Cardiac muscle cell (in vitro differentiated cells and primary cell): ENCODE results near the gene NGDN. TPM values are rescaled to one million over a fixed set of nuclear protein-coding genes. Genes with fewer than 3 reads are reported as not detected.

Experiments
- DNase-seq, 2 donors: peaks; one replicate each; pipeline versions ENCODE4 v3.0.0 to v3.0.0-alpha.2; 2010 to 2017; ENCODE audit warnings: low read depth in 1 of 2, low spot score in 1 of 2
- H3K27ac ChIP-seq: fragments of 200-600 bp; sonication (generic); 2 replicates; pipeline ENCODE4 v1.5.1; 2016
- H3K27me3 ChIP-seq: fragments of 200-600 bp; sonication (generic); 2 replicates; pipeline ENCODE4 v1.6.0; 2016; ENCODE audit warnings: control low read depth
- H3K36me3 ChIP-seq: fragments of 200-600 bp; sonication (generic); 2 replicates; pipeline ENCODE4 v1.5.1; 2016; ENCODE audit warnings: control low read depth
- H3K4me1 ChIP-seq: fragments of 200-600 bp; sonication (generic); 2 replicates; pipeline ENCODE4 v1.8.1; 2017; ENCODE audit warnings: low read depth, mild to moderate bottlenecking, mixed run types
- H3K4me3 ChIP-seq: fragments of 200-600 bp; sonication (generic); 2 replicates; pipeline ENCODE4 v1.5.1; 2016; ENCODE audit warnings: mild to moderate bottlenecking
- H3K9me3 ChIP-seq: fragments of 200-600 bp; sonication (generic); 2 replicates; pipeline ENCODE4 v1.5.1; 2017; ENCODE audit warnings: low read depth, mild to moderate bottlenecking, control low read depth
- CTCF ChIP-seq: IDR thresholded peaks from 2 replicates; pipeline ENCODE4 v1.5.1; 2012; ENCODE audit warnings: low read depth, mild to moderate bottlenecking, low read length
- polyA plus RNA-seq: library from polyadenylated mRNA; unstranded; fragments of >200 nt; fragmentation: Nextera tagmentation; extraction: Ambion mirVana; gene quantifications from 2 replicates; pipeline ENCODE4 v1.2.1, GENCODE V29; 2016
- total RNA-seq: library from RNA; depleted of rRNA; stranded (reverse); fragments of >200 nt; gene quantifications from 2 replicates; pipeline ENCODE4 v1.2.3, GENCODE V29; 2016

The NGDN gene
- total and polyA plus RNA-seq, 2 experiments from 2014 or later: 43.3 to 66.9 TPM

DNA sequence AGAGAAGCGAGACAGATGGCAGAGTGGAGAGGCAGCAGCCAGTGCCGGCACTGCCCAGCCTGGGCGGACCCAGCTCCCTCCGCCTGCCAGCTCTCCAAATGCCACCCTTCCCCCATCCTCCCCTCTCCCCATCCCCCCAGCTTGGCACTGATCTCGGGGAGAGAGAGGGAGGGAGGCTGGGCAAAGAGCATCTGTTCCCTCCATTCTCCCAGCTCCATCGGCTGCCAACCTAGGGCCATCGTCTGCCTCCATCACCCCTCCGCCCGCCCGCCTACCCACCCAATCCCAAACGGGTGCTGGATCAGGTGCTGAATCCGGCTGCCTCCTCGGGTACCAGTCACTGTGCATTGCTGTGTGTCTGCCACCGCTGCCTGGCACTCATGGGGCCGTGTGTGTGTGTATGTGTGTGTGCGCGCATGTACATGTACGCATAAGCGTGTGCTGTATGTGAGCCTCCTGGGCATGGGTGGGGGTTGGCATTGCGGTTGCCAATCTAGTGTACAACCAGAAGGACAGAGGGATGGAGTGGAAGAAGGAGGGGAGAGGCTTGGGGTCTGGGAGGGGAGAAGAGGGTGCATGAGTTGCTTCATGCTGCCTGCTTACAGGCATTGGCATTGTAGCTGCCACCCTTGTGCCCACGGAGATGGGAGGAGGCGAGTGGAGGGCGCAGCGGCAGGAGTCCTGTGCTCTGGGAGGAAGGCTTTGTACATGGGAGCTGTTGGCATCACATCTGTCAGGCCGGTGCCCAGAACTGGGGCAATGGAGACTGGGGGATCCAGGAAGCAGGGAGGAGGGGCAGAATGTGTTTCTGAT, 43.7 kb downstream of the NGDN start:
- no peak overlapping the region for H3K27ac ChIP-seq
- peaks cover 10% of the 10 kb centered on the region for H3K4me1 ChIP-seq
- DNase-seq: no peak
- no peak overlapping the region for H3K4me3 ChIP-seq
- no peaks in the 10 kb centered on the region for H3K9me3 ChIP-seq
- no peaks in the 10 kb centered on the region for H3K27me3 ChIP-seq
- TF ChIP-seq CTCF: no peak
- no peaks in the 10 kb centered on the region for H3K36me3 ChIP-seq

DNA sequence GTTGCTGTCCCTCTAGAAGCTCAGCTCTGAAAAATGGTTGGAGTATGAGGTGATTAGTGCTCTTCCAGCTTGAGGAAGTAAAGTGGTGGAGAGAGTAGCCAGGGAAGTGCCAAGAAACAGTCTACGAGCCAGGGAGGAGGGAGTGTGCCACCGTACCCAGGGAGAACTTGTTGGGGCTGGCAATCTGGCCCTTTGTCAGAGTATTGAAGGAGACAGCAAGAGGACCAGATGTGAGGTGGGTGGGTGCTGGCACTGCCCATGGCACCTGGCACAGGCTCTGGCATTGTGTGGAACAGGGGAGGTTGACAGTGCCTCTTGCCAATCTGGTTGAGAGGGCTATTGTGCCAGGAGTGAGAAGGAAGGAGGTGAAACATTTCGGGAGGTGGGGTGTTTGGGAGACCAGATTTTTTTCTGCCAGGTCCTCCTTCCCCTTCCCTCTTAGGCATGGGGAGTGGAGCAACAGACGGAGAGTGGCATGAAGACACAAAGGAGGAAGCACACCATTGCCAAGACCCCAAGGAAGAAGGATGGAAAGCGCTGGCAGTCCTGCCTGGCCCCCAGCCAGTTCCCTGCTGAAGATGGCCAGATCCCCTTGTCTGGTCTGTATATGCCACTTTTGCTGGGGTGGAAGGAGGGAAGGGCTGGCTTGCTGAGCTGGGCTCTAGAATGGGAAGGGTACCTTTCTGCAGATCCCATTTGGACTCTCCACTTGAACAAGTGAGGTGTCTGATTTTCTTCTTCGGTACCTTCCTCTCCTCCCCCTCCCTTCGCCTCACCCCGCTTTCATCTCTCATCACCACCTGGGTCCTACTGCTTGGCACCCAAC, 44.5 kb downstream of the NGDN start:
- DNase-seq: no peak
- H3K27ac ChIP-seq: no peak overlapping the region
- no peaks in the 10 kb centered on the region for H3K27me3 ChIP-seq
- peaks cover 12% of the 10 kb centered on the region for H3K4me1 ChIP-seq
- H3K4me3 ChIP-seq: no peak overlapping the region
- TF ChIP-seq CTCF: no peak
- no peaks in the 10 kb centered on the region for H3K36me3 ChIP-seq
- no peaks in the 10 kb centered on the region for H3K9me3 ChIP-seq

- Histone ChIP-seq H3K4me1 (peaks cover 6% of the 10 kb centered on the region), H3K4me3 (no peak overlapping the region), H3K9me3 (no peaks in the 10 kb centered on the region), H3K27ac (no peak overlapping the region), H3K27me3 (no peaks in the 10 kb centered on the region), H3K36me3 (no peaks in the 10 kb centered on the region)
- DNase-seq: no peak
- no peak for TF ChIP-seq CTCF
Measured at GRCh38 chr14:23514644-23514957, 45.1 kb downstream of the NGDN start.

DNA sequence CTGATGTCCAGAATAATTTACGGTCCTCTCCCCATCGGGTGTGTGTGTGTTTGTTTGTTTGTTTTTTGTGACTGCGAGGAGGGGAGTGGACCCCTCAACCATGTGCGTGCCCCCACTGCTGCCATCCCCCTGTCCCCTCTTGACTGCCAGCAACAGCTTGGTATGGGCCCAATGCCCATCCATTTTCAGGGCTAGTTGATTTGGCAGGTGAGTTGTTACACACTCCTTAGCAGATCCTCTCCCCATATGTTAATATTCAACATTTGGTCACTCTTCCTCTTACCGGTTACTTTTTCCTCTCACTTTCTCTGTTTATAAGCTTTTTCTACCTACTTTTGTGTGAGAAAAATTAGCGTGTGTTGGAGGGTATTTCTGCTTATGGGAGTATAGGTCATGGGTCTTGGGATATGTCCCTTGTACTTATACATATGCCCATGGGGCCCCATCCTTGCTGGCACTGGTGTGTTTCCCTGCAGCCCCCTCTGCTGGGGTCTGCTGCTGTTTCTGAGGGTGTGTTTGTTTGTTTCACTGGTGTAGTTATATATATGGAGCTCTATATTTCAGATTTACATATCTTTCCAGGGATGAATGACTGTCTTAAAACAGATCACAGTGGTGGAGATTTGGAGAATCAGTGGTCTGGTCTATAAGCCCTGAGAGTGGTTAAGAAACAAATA, 48.3 kb downstream of the NGDN start:
- Histone ChIP-seq H3K4me3 (no peak overlapping the region), H3K27ac (no peak overlapping the region), H3K27me3 (no peaks in the 10 kb centered on the region), H3K4me1 (peaks cover 5% of the 10 kb centered on the region), H3K9me3 (no peaks in the 10 kb centered on the region), H3K36me3 (no peaks in the 10 kb centered on the region)
- no peak for TF ChIP-seq CTCF
- no peak for DNase-seq

GRCh38 chr14:23518709-23519108, 49.2 kb downstream of the NGDN start:
- Histone ChIP-seq H3K4me3 (no peak overlapping the region), H3K27ac (no peak overlapping the region), H3K36me3 (no peaks in the 10 kb centered on the region), H3K4me1 (peaks cover 5% of the 10 kb centered on the region), H3K27me3 (no peaks in the 10 kb centered on the region), H3K9me3 (no peaks in the 10 kb centered on the region)
- peak in 1 of 2 donors; percentile 42 for DNase-seq
- no peak for TF ChIP-seq CTCF
